ENCODE measurements around the gene NFATC2.

Gene NFATC2

DNA sequence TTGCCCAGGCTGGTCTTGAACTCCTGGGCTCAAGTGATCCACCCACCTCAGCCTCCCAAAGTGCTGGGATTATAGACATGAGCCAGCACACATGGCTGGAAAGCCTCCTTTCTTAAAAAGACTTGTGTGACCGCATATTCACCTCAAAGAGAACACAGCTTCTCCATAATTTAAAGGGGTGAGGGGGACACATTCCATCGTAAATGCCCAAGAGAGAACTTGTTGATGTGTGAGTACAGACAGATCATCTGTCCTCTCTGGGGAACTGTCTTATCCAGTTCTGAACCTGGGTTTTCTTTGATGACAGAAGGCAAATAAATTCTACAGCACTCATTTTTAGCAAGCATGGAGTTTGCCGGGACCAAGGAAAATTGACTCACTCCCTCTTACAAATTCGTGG lies 47.2 kb downstream of the NFATC2 start:
- TF ChIP-seq CEBPB (IDR thresholded peaks at IDR 0.05) = no peak
- TF ChIP-seq YY1 (IDR thresholded peaks at IDR 0.05; ENCODE audit: low read depth) = no peak
- no peak for TF ChIP-seq RAD21 (IDR thresholded peaks at IDR 0.05; ENCODE audit: low read depth)
- no peak for TF ChIP-seq CREB1 (IDR thresholded peaks at IDR 0.05; ENCODE audit: low read depth)
- no peak for TF ChIP-seq TCF12 (IDR thresholded peaks at IDR 0.05; ENCODE audit: low read depth)
- no peak for TF ChIP-seq TEAD4 (IDR thresholded peaks at IDR 0.05)
- TF ChIP-seq, protein P1, sequence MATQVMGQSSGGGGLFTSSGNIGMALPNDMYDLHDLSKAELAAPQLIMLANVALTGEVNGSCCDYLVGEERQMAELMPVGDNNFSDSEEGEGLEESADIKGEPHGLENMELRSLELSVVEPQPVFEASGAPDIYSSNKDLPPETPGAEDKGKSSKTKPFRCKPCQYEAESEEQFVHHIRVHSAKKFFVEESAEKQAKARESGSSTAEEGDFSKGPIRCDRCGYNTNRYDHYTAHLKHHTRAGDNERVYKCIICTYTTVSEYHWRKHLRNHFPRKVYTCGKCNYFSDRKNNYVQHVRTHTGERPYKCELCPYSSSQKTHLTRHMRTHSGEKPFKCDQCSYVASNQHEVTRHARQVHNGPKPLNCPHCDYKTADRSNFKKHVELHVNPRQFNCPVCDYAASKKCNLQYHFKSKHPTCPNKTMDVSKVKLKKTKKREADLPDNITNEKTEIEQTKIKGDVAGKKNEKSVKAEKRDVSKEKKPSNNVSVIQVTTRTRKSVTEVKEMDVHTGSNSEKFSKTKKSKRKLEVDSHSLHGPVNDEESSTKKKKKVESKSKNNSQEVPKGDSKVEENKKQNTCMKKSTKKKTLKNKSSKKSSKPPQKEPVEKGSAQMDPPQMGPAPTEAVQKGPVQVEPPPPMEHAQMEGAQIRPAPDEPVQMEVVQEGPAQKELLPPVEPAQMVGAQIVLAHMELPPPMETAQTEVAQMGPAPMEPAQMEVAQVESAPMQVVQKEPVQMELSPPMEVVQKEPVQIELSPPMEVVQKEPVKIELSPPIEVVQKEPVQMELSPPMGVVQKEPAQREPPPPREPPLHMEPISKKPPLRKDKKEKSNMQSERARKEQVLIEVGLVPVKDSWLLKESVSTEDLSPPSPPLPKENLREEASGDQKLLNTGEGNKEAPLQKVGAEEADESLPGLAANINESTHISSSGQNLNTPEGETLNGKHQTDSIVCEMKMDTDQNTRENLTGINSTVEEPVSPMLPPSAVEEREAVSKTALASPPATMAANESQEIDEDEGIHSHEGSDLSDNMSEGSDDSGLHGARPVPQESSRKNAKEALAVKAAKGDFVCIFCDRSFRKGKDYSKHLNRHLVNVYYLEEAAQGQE (IDR thresholded peaks at IDR 0.05; ENCODE audit: low read depth) = no peak
- no peak for TF ChIP-seq ZBTB7A (IDR thresholded peaks at IDR 0.05; ENCODE audit: low read depth)
- TF ChIP-seq EGR1 (IDR thresholded peaks at IDR 0.05) = no peak
- TF ChIP-seq, protein P2, sequence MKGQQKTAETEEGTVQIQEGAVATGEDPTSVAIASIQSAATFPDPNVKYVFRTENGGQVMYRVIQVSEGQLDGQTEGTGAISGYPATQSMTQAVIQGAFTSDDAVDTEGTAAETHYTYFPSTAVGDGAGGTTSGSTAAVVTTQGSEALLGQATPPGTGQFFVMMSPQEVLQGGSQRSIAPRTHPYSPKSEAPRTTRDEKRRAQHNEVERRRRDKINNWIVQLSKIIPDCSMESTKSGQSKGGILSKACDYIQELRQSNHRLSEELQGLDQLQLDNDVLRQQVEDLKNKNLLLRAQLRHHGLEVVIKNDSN (IDR thresholded peaks at IDR 0.05) = no peak
- TF ChIP-seq EP300 (IDR thresholded peaks at IDR 0.05; ENCODE audit: borderline replicate concordance) = no peak

DNA sequence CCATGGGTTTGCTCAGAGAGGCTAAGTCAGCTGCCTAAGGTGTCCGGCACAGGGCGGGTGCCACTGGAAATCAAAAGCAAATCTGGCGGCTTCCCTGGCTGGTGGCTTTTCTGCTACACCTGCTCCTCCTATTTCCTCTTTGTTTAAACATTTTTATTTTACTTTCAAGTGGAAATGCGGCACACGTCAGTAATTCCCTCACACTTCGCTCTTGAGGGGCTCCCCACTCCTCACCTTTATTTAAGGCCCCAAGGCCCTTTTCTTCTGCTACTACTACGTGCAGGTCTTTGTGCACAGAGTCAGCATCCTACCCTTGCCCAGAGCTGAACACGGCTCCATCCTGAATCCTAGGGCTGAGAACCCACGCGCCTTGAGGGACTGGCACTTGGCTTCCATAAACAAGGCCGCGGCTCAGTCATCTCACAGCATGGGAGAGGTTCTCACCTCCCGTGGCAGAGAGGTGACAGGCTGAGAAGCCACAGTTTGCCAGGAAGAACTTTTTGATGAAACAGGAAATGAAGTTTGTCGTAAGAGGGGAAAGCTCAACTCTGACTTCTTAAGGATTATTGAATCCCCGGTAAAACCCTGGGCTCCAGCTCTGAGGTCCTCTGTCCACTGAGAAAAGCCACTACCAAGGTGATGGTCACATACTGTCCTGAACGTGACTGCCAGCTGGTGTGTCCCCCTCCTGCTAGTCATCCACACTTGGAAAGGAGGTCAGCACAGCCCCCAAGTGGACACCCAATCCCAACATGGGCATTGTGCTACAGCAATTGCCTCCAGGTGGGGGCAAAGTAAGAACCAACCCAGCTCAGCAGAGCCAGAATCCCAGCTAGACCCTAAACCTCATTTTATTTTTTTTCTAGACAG lies 48.0 kb downstream of the NFATC2 start:
- TF ChIP-seq EGR1 (IDR thresholded peaks at IDR 0.05) (no peak), EP300 (IDR thresholded peaks at IDR 0.05; ENCODE audit: borderline replicate concordance) (no peak), TAF1 (IDR thresholded peaks at IDR 0.05; ENCODE audit: low read depth) (no peak), NFIC (IDR thresholded peaks at IDR 0.05) (no peak), RAD21 (IDR thresholded peaks at IDR 0.05; ENCODE audit: low read depth) (no peak), ZBTB7A (IDR thresholded peaks at IDR 0.05; ENCODE audit: low read depth) (no peak), FOXM1 (IDR thresholded peaks at IDR 0.05; ENCODE audit: borderline replicate concordance, low read depth) (no peak), YY1 (IDR thresholded peaks at IDR 0.05; ENCODE audit: low read depth) (no peak), TEAD4 (IDR thresholded peaks at IDR 0.05) (no peak), TCF12 (IDR thresholded peaks at IDR 0.05; ENCODE audit: low read depth) (no peak), CEBPB (IDR thresholded peaks at IDR 0.05) (no peak), CREB1 (IDR thresholded peaks at IDR 0.05; ENCODE audit: low read depth) (no peak)
- TF ChIP-seq, protein P2 (IDR thresholded peaks at IDR 0.05) = no peak
- TF ChIP-seq, protein P3, sequence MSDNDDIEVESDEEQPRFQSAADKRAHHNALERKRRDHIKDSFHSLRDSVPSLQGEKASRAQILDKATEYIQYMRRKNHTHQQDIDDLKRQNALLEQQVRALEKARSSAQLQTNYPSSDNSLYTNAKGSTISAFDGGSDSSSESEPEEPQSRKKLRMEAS (IDR thresholded peaks at IDR 0.05) = no peak
- TF ChIP-seq, protein P1 (IDR thresholded peaks at IDR 0.05; ENCODE audit: low read depth) = no peak

DNA sequence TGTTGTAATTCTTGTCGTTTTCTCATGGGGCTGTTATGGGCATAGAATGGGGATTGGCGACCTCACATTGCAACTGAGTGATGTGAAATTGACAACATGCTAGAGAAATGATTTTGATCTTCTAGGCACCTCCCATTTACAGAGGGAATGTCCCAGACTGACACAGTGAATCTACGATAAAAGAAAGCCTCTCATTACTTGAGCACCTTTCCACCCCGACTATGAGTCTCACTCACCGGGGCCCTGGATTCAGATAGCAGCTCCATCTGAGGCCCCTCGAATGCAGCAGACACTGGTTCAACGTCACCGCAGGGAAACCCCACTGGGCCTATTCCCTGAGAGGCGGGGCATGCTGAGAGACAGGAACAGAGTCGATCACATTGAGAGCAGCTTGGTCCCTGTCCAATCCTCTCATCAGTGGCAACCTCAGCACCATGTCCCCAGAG lies 49.1 kb downstream of the NFATC2 start:
- TF ChIP-seq, protein P2 (IDR thresholded peaks at IDR 0.05) = no peak
- TF ChIP-seq EGR1 (IDR thresholded peaks at IDR 0.05) = no peak
- TF ChIP-seq EP300 (IDR thresholded peaks at IDR 0.05; ENCODE audit: borderline replicate concordance) = no peak
- no peak for TF ChIP-seq FOXM1 (IDR thresholded peaks at IDR 0.05; ENCODE audit: borderline replicate concordance, low read depth)
- no peak for TF ChIP-seq RAD21 (IDR thresholded peaks at IDR 0.05; ENCODE audit: low read depth)
- no peak for TF ChIP-seq TCF12 (IDR thresholded peaks at IDR 0.05; ENCODE audit: low read depth)
- TF ChIP-seq CEBPB (IDR thresholded peaks at IDR 0.05) = no peak
- no peak for TF ChIP-seq ZBTB7A (IDR thresholded peaks at IDR 0.05; ENCODE audit: low read depth)
- no peak for TF ChIP-seq CREB1 (IDR thresholded peaks at IDR 0.05; ENCODE audit: low read depth)
- TF ChIP-seq, protein P1 (IDR thresholded peaks at IDR 0.05; ENCODE audit: low read depth) = no peak
- TF ChIP-seq, protein P3 (IDR thresholded peaks at IDR 0.05) = no peak
- no peak for TF ChIP-seq TEAD4 (IDR thresholded peaks at IDR 0.05)
- no peak for TF ChIP-seq YY1 (IDR thresholded peaks at IDR 0.05; ENCODE audit: low read depth)
- TF ChIP-seq NFIC (IDR thresholded peaks at IDR 0.05) = no peak
- no peak for TF ChIP-seq TAF1 (IDR thresholded peaks at IDR 0.05; ENCODE audit: low read depth)
